Endometrial microvascular endothelial cells (primary cell): ENCODE results near the gene DQX1. TPM values are rescaled to one million over a fixed set of nuclear protein-coding genes. Genes with fewer than 3 reads are reported as not detected.

Experiments used
- in situ Hi-C: cut with HindIII; loops from 2 replicates; pipeline ENCODE4 v1.10.0; 2017; ENCODE audit warnings: low sequenced_read_pairs, low pct_unique_long_range_greater_than_20kb; ENCODE audit errors: inconsistent ontology term
- total RNA-seq: library from RNA; depleted of rRNA; stranded (reverse); fragments of >200 nt; gene quantifications from one replicate; pipeline ENCODE4 v1.2.3, GENCODE V29; 2015; ENCODE audit errors: inconsistent ontology term

The DQX1 gene
- total RNA-seq, 1 donor from 2014 or later: 0.19 TPM

- in situ Hi-C loops: no loop called here
Observed at GRCh38 chr2:74514368-74515270, 11.4 kb downstream of the DQX1 start, which contains the start of gene TLX2. TSS of gene TLX2 (plus strand) at chr2:74514450. CDS start at chr2:74514807, 357 bp downstream.

GRCh38 chr2:74513605-74514367 lies 12.2 kb downstream of the DQX1 start:
- in situ Hi-C loops: no loop called here

- in situ Hi-C loops: no loop called here
Observed at GRCh38 chr2:74512744-74513604, 13.1 kb downstream of the DQX1 start.

- in situ Hi-C loops: no loop called here
Observed at GRCh38 chr2:74511104-74511989, 14.7 kb downstream of the DQX1 start.

GRCh38 chr2:74510272-74510671 lies 15.8 kb downstream of the DQX1 start:
- in situ Hi-C loops: no loop called here

DNA sequence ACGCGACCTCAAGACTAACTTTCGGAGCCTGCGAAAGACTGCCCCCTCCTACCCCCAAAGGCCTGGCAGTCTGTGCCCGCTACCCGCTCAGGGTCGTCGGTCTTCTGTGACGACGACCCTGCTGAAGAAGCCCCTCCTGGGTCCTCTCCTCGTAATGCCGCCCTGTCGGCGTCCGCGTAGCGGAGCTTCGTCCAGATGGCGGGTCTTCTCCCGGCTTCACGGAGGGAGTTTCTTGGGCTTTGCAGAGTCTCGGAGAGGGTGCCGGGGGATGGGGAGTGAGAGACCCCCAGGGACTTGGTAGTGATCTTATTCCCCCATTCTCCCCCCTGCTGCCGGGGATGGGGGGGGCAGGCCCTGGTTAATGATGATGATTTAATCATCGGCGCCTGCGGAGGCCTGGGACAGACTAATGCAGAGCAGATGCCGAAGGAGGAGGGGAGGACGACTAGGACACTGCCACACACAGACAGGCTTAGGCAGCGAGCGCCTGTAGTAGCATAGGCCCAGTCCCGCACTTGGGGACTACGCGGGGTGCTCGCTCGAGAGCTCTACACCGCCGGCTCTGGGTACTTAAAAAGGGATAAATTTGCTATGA lies 18.0 kb downstream of the DQX1 start:
- in situ Hi-C loops: no loop called here

DNA sequence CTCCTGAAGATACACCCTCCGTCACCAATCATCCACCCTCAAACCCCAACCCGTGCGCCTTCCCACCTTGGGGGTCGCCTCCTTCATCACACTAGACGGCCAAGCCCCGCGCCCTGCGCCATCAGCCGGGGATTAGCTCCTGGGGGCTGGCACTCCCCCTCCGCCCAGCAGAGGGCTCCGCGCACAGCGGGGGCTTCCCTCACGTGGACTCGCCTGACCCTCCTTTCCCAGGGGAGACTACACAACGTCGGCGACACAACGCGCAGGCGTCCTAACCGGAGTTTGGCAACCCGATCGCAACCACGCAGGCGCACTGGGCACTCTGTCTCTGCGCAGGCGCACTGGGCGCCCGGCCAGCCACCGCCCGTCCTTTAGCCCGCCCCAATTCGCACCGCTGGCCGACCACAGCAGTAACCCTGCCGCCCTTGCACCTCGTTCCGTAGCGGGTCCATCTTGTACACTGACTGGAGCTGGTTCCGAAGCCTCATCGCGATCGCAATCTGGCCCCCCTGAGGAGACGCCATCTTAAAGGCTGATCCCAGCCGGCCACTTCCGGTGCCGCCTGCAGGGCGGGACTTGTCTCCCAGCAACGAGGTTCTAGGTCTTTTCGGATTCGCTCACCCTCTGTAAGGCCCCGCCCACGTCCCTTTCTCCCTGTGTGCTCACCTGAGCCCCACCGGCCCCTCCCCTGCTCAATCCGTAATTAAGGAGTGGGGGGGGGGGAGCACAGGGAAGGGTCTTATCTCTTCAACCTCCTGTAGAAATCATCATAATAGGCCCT lies 18.7 kb downstream of the DQX1 start, which contains the start of gene PCGF1:
Gene PCGF1 (minus strand): TSS at position 551 of the 781 bp plus-strand sequence. CDS start 27 bp downstream, at position 524.
- in situ Hi-C loops: no loop called here

DNA sequence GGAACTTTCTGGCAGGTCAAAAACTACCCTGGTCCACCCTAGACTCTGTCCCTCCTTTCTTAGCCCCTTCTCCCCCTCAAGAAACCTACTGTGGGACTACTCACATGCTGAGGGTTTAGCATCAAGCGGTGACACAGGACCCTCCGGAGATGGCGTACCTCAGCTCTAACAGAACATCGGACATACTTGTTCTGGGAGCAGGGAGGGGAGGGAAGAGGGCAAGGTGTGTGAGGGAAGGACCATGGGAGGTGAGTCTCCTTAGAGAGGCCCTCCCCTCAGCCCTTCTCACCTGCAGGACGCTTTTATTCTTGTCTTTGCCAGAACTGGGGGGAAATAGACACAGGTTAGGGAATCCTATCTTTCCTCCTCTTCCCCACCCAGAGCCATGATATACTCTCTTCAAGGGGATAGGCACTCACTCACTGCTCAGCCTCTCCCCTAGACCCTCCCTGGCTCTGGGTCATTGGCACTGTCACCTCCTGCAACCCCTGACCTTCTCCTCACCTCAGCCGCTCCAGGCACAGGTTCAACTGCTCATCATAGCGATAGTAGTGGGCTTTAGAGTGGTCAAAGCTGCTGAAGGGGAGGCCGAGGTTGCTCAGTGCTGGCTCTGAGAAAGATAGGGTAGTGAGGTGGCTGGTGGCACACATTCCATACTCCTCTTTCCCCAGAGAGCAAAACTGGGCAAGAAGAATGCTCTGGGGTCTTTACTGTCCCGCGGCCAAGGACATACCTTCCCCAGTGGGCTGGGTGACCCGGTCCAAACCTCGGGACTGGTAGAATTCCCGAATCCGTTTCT lies 20.4 kb downstream of the DQX1 start:
- in situ Hi-C loops: no loop called here

DNA sequence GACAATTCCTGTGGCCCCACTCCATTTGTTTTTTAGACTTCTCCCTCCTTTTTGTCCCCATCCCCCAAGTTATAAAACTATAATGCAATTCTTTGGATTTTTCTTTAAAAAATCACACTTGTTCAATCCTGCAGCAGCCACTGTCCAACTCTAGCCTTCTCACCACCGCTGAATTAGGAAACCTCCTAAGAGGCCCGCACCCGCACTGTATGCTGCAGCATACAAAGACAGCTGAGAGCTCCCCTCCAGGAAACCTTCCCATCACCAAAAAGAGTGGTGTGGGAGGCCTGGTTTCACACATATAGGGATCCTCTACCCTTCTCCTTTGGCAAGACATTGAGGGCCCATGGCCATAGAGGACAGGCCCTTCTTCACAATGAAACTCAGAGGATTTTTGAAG lies 21.4 kb downstream of the DQX1 start:
- in situ Hi-C loops: no loop called here

DNA sequence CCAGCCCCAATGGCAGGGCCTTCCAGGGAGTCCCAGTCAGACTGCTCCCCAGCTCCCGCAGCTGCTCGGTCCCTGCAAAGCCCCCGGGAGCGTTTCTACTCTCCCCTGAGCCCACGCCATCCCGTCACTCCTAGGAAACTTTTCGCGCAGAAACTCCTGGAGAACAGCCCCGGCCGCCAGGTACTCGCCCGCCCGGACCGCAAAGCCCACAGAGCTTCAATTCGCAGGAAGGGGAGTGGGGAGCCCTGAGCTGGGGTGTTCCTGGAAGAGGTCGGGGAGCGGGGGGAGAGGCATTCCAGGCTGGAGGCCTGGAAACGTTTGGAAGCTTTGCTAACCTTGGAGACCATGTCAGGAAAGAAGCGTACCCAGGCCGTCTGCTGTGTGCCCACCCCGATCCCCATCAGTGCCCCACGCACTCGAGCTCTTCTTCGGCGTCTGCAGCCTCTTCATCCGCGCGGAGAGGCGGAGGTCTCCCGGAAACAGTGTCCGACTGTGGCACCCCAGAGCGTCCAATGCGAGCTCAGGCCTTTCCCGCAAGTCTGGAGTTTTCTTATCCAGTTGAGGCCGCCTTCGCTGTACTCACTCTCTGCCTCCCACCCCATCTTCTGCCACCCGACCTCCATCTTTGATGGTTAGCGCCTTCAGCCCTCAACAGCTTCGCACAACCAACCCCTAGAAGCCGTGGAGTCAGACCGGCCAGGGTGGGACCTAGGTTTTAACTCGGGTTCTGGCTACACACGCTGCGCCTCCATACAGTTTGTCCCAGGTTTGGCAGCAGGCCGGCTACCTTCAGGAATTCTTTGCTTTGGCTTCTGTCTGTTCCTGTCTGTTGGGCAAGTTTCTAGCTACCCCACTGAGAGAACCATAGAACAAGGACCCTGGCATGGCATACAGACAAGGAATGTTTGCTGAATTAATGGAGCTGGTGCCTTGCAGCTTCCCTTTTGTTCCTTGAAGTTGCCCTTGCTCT lies 22.2 kb downstream of the DQX1 start:
- in situ Hi-C loops: no loop called here

- in situ Hi-C loops: no loop called here
Observed at GRCh38 chr2:74502720-74503505, 23.1 kb downstream of the DQX1 start.

- in situ Hi-C loops: no loop called here
Observed at GRCh38 chr2:74502147-74502719, 23.8 kb downstream of the DQX1 start.

- in situ Hi-C loops: no loop called here
Observed at GRCh38 chr2:74501335-74502071, 24.5 kb downstream of the DQX1 start.
